Chondrocyte (in vitro differentiated cells): ENCODE measurements around the gene ZNF30. TPM values are rescaled to one million over a fixed set of nuclear protein-coding genes. Genes with fewer than 3 reads are reported as not detected.
A peak's percentile ranks its signal among the peaks of the same experiment; 100 is the strongest.
"Not testable (repeated sequence)": the region's sequence is repeated elsewhere in the genome, so short reads cannot be mapped to it uniquely, and the experiment has no call there.

Experiments used
- DNase-seq: peaks from one replicate; pipeline ENCODE4 v3.0.0; 2021; ENCODE audit warnings: mixed read lengths, low spot score
- H3K27ac Mint-ChIP-seq: one replicate; pipeline ENCODE4 v1.8.0; 2021; ENCODE audit warnings: mild to moderate bottlenecking, moderate library complexity, mixed read lengths; ENCODE audit not compliant: unreplicated experiment
- H3K27me3 Mint-ChIP-seq: 2 replicates; pipeline ENCODE4 v1.8.0; 2021; ENCODE audit warnings: low read depth, mixed read lengths
- H3K36me3 Mint-ChIP-seq: 2 replicates; pipeline ENCODE4 v1.8.0; 2021; ENCODE audit warnings: low read depth, mixed read lengths
- H3K4me1 Mint-ChIP-seq: 2 replicates; pipeline ENCODE4 v1.8.0; 2021; ENCODE audit warnings: low read depth, mild to moderate bottlenecking, mixed read lengths
- H3K4me3 Mint-ChIP-seq: one replicate; pipeline ENCODE4 v1.8.0; 2021; ENCODE audit warnings: mild to moderate bottlenecking, moderate library complexity, mixed read lengths; ENCODE audit not compliant: unreplicated experiment
- H3K9me3 Mint-ChIP-seq: 2 replicates; pipeline ENCODE4 v1.8.0; 2021; ENCODE audit warnings: low read depth, mixed read lengths
- total RNA-seq: library from RNA; stranded (reverse); gene quantifications from 3 replicates; pipeline ENCODE4 v1.2.1, GENCODE V29; 2021
- TF ChIP-seq, protein P1 (sequence below): fragments of 200-600 bp; sonication (generic); IDR thresholded peaks from 2 replicates; pipeline ENCODE4 v1.5.0; 2021; ENCODE audit warnings: antibody characterized with exemption, mild to moderate bottlenecking, moderate library complexity

The ZNF30 gene
- total RNA-seq, 1 donor from 2014 or later, result 2.8 TPM

DNA sequence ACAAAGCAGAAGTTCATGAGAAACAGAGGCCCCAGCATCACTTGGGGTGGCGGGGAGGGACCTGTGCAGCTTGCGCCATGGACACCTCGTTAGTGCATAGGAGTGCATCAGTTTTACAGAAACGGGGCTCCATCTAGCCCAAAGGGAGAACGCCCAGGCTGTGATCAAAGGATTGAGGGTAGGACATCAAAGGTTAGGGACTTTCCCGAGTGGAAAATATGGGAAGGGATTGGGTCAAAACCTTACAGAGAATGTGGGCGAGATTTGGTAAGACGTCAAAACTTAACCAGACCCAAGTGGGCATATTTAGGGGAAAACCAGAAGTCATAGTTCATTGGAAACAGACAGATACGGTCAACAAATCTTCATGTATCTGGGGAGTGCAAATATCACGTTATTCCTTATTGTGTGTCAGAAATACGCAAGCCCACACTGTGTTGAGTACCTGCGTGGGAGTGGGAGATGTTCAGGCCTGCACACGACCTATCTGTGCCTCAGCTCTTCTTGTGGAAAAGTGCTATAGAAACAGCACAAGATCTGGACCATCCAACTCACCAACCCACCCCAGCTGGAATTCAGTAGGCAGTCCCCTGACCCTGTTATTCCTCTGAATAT, 64.0 kb downstream of the ZNF30 start:
- Mint-ChIP-seq H3K27me3 (no peaks in the 10 kb centered on the region), H3K27ac (no peak overlapping the region), H3K36me3 (no peaks in the 10 kb centered on the region), H3K4me3 (no peak overlapping the region), H3K9me3 (no peaks in the 10 kb centered on the region), H3K4me1 (peaks cover 6% of the 10 kb centered on the region)
- TF ChIP-seq, protein P1, sequence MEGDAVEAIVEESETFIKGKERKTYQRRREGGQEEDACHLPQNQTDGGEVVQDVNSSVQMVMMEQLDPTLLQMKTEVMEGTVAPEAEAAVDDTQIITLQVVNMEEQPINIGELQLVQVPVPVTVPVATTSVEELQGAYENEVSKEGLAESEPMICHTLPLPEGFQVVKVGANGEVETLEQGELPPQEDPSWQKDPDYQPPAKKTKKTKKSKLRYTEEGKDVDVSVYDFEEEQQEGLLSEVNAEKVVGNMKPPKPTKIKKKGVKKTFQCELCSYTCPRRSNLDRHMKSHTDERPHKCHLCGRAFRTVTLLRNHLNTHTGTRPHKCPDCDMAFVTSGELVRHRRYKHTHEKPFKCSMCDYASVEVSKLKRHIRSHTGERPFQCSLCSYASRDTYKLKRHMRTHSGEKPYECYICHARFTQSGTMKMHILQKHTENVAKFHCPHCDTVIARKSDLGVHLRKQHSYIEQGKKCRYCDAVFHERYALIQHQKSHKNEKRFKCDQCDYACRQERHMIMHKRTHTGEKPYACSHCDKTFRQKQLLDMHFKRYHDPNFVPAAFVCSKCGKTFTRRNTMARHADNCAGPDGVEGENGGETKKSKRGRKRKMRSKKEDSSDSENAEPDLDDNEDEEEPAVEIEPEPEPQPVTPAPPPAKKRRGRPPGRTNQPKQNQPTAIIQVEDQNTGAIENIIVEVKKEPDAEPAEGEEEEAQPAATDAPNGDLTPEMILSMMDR, result no peak
- no peak for DNase-seq

- Mint-ChIP-seq H3K27me3 (no peaks in the 10 kb centered on the region), H3K4me3 (no peak overlapping the region), H3K36me3 (no peaks in the 10 kb centered on the region), H3K9me3 (no peaks in the 10 kb centered on the region), H3K27ac (no peak overlapping the region), H3K4me1 (peaks cover 4% of the 10 kb centered on the region)
- DNase-seq, result peak; percentile 11
- TF ChIP-seq, protein P1, result no peak
Measured at GRCh38 chr19:34991542-34992333, 65.0 kb downstream of the ZNF30 start.

DNA sequence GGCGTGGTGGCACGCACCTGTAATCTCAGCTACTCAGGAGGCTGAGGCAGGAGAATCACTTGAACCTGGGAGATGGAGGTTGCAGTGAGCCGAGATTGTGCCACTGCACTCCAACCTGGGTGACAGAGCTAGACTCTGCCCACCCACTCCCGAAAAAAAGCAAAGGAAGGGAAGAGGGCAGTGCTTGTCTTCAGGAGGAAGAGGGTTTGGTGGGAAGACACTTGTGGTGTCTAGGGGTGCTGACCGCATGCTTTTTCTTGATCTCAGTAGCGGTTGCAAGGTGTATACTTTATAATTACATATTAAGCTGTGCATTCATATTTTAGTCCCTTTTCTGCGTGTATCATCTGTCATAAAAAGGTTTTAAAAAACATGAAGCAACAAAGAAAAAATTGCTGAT, 65.9 kb downstream of the ZNF30 start:
- peaks cover 12% of the 10 kb centered on the region for H3K4me1 Mint-ChIP-seq

DNA sequence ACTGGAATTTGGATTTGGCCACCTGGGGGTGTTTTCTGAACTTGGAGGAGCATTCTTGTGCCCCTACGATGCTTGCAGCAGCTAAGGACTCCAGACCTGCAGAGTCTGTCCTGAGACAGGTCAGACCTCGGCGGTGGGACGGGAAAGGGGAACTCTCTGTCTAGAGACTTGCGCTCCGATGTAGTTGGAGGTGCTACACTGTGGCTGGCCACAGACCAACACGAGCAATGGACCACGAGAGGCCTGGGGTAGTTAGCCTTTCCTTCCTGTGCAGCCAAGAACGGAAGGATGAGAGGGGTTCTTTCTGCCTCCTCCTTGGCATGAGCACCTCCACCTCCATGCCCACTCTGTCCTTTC, 67.6 kb downstream of the ZNF30 start:
- no peak overlapping the region for H3K27ac Mint-ChIP-seq
- H3K36me3 Mint-ChIP-seq, result no peaks in the 10 kb centered on the region
- no peaks in the 10 kb centered on the region for H3K27me3 Mint-ChIP-seq
- H3K9me3 Mint-ChIP-seq, result no peaks in the 10 kb centered on the region
- H3K4me1 Mint-ChIP-seq, result peaks cover 19% of the 10 kb centered on the region
- TF ChIP-seq, protein P1, result no peak
- no peak overlapping the region for H3K4me3 Mint-ChIP-seq
- DNase-seq, result no peak

More for the DNA sequence above, 65.9 kb downstream of the ZNF30 start:
- not testable (repeated sequence) for H3K36me3 Mint-ChIP-seq, H3K9me3 Mint-ChIP-seq, DNase-seq, H3K4me3 Mint-ChIP-seq, H3K27me3 Mint-ChIP-seq, H3K27ac Mint-ChIP-seq

Other genes with a start within 250 kb of the ZNF30 start
- gene SCGB2B2, start 249.7 kb upstream of the ZNF30 start, total RNA-seq, result 0.44 to 0.56 TPM (median 0.47 TPM) in 3 replicates
- 19.5 to 32.4 TPM (median 23.3 TPM) in 3 replicates for gene ZNF302, start 249.2 kb upstream of the ZNF30 start, total RNA-seq
- gene ZNF181, start 192.7 kb upstream of the ZNF30 start, total RNA-seq, result 8.1 to 8.8 TPM (median 8.7 TPM) in 3 replicates
- 3.9 to 8.8 TPM (median 4.8 TPM) in 3 replicates for gene ZNF599, start 153.7 kb upstream of the ZNF30 start, total RNA-seq
- gene ZNF792, start 37.3 kb downstream of the ZNF30 start, total RNA-seq, result 3.1 to 4.1 TPM (median 3.2 TPM) in 3 replicates
- 58.4 to 67.9 TPM (median 65.8 TPM) in 3 replicates for gene GRAMD1A, start 73.4 kb downstream of the ZNF30 start, total RNA-seq
- gene SCN1B, start 103.6 kb downstream of the ZNF30 start, total RNA-seq, result 5.7 to 6.0 TPM (median 5.8 TPM) in 3 replicates
- gene HPN, start 114.8 kb downstream of the ZNF30 start, total RNA-seq, result not detected in 3 replicates
- not detected in 3 replicates for gene FXYD3, start 188.9 kb downstream of the ZNF30 start, total RNA-seq
- 0.46 to 2.2 TPM (median 1.3 TPM) in 3 replicates for gene LGI4, start 208.2 kb downstream of the ZNF30 start, total RNA-seq
- 2.9 to 7.8 TPM (median 7.1 TPM) in 3 replicates for gene FXYD1, start 211.9 kb downstream of the ZNF30 start, total RNA-seq
- gene FXYD7, start 216.4 kb downstream of the ZNF30 start, total RNA-seq, result not detected in 3 replicates
- gene FXYD5, start 227.8 kb downstream of the ZNF30 start, total RNA-seq, result 108 to 114 TPM (median 113 TPM) in 3 replicates